Fibroblast of lung (primary cell): ENCODE data around the gene EFNA2. TPM values are rescaled to one million over a fixed set of nuclear protein-coding genes. Genes with fewer than 3 reads are reported as not detected.
A peak's percentile ranks its signal among the peaks of the same experiment; 100 is the strongest.

ENCODE experiments used
- DNase-seq, 2 donors: peaks; one replicate each; pipeline versions ENCODE4 v3.0.0 to v3.0.0-alpha.2; 2010; ENCODE audit warnings: low read depth in 2 of 2
- H2AFZ ChIP-seq: 2 replicates; pipeline ENCODE4 v1.5.1; 2012; ENCODE audit warnings: low read length, control low read depth, inconsistent platforms
- H3K27ac ChIP-seq: 2 replicates; pipeline ENCODE4 v1.5.1; 2011; ENCODE audit warnings: low read length, control low read depth; ENCODE audit not compliant: insufficient read depth
- H3K27me3 ChIP-seq: 2 replicates; pipeline ENCODE4 v1.5.1; 2011; ENCODE audit warnings: mild to moderate bottlenecking, low read length; ENCODE audit not compliant: control insufficient read depth, insufficient read depth
- H3K36me3 ChIP-seq: 2 replicates; pipeline ENCODE4 v1.5.1; 2011; ENCODE audit warnings: low read length; ENCODE audit not compliant: control insufficient read depth, insufficient read depth
- H3K4me1 ChIP-seq: 2 replicates; pipeline ENCODE4 v1.5.1; 2011; ENCODE audit warnings: low read length; ENCODE audit not compliant: control insufficient read depth, insufficient read depth; ENCODE audit errors: extremely low read depth
- H3K4me2 ChIP-seq: 2 replicates; pipeline ENCODE4 v1.5.1; 2011; ENCODE audit warnings: low read length, control low read depth; ENCODE audit not compliant: insufficient read depth; ENCODE audit errors: extremely low read depth
- H3K4me3 ChIP-seq, 4 experiments: fragments of 200-600 bp in 1 of 4; sonication (generic) in 1 of 4; replicated peaks in 1 of 4; 2 replicates each; pipeline ENCODE4 v1.5.1; 2011 to 2016; ENCODE audit warnings: low read length in 4 of 4, low read depth in 3 of 4, mild to moderate bottlenecking in 3 of 4, control low read depth in 2 of 4, inconsistent platforms in 1 of 4, mixed read lengths in 1 of 4; ENCODE audit not compliant: insufficient read depth in 1 of 4; ENCODE audit errors: control extremely low read depth in 1 of 4
- H3K79me2 ChIP-seq: 2 replicates; pipeline ENCODE4 v1.5.1; 2012; ENCODE audit warnings: mild to moderate bottlenecking, low read length, inconsistent platforms; ENCODE audit not compliant: control insufficient read depth, insufficient read depth
- H3K9ac ChIP-seq: 2 replicates; pipeline ENCODE4 v1.5.1; 2011; ENCODE audit warnings: mild to moderate bottlenecking, low read length, control low read depth; ENCODE audit not compliant: insufficient read depth
- H3K9me3 ChIP-seq: 2 replicates; pipeline ENCODE4 v1.5.1; 2012; ENCODE audit warnings: low read depth, low read length; ENCODE audit not compliant: control insufficient read depth, insufficient read depth
- H4K20me1 ChIP-seq: 2 replicates; pipeline ENCODE4 v1.5.1; 2011; ENCODE audit warnings: low read length; ENCODE audit not compliant: control insufficient read depth, insufficient read depth; ENCODE audit errors: extremely low read depth
- CTCF ChIP-seq, 2 donors: IDR thresholded peaks in 1 of 2; conservative IDR thresholded peaks in 1 of 2; 1 replicate in 1 of 2; 2 replicates in 1 of 2; pipeline ENCODE4 v1.5.1; 2011 to 2012; ENCODE audit warnings: low read length in 2 of 2, control low read depth in 1 of 2, inconsistent platforms in 1 of 2, low read depth in 1 of 2, mild to moderate bottlenecking in 1 of 2
- EZH2 ChIP-seq: IDR thresholded peaks from 2 replicates; pipeline ENCODE4 v1.5.1; 2012; ENCODE audit warnings: low read length, control low read depth, mild to moderate bottlenecking; ENCODE audit errors: missing control alignments
- polyA plus RNA-seq, 2 donors: library from polyadenylated mRNA; depleted of rRNA in 1 of 2; stranded (reverse) in 1 of 2; unstranded in 1 of 2; fragments of >200 nt; gene quantifications; 2 replicates each; pipeline ENCODE4 v1.2.1, GENCODE V29; 2011 to 2012; ENCODE audit warnings: missing spikeins in 1 of 2
- total RNA-seq: library from RNA; depleted of rRNA; stranded (reverse); fragments of >200 nt; gene quantifications from 2 replicates; pipeline ENCODE4 v1.2.1, GENCODE V29; 2014

The EFNA2 gene
- total and polyA plus RNA-seq, 2 donors (not counting 1 experiment from before 2014, with no cell fraction given), result 0.17 TPM; not detected in 1

GRCh38 chr19:1322198-1322981, 36.7 kb downstream of the EFNA2 start:
- Histone ChIP-seq H3K9ac (no peak overlapping the region), H3K4me1 (peaks cover 5% of the 10 kb centered on the region), H3K36me3 (no peaks in the 10 kb centered on the region), H3K27ac (no peak overlapping the region), H3K9me3 (no peaks in the 10 kb centered on the region), H3K4me2 (no peak overlapping the region), H2AFZ (no peak overlapping the region), H3K79me2 (no peaks in the 10 kb centered on the region), H4K20me1 (no peaks in the 10 kb centered on the region), H3K4me3 (no peak overlapping the region), H3K27me3 (peaks cover 3% of the 10 kb centered on the region)
- no peak for DNase-seq
- TF ChIP-seq CTCF (conservative IDR thresholded peaks at IDR 0.05 in 1 of 2, IDR thresholded peaks at IDR 0.05 in 1 of 2; ENCODE audit: low read depth in 1 of 2, low read length in 2 of 2), result no peak
- no peak for TF ChIP-seq EZH2

GRCh38 chr19:1324249-1324805, 38.7 kb downstream of the EFNA2 start:
- Histone ChIP-seq H3K27me3 (no peaks in the 10 kb centered on the region), H3K4me1 (peaks cover 5% of the 10 kb centered on the region), H2AFZ (no peak overlapping the region), H3K9ac (no peak overlapping the region), H3K9me3 (no peaks in the 10 kb centered on the region), H3K4me2 (peak overlapping the region; percentile 62), H3K79me2 (no peaks in the 10 kb centered on the region), H3K4me3 (peak overlapping the region in 1 of 4 experiments; percentile 47), H4K20me1 (no peaks in the 10 kb centered on the region), H3K36me3 (no peaks in the 10 kb centered on the region), H3K27ac (no peak overlapping the region)
- no peak for DNase-seq
- TF ChIP-seq CTCF (conservative IDR thresholded peaks at IDR 0.05 in 1 of 2, IDR thresholded peaks at IDR 0.05 in 1 of 2; ENCODE audit: low read depth in 1 of 2, low read length in 2 of 2) (no peak), EZH2 (no peak)

- H3K79me2 ChIP-seq, result no peaks in the 10 kb centered on the region
- H3K9ac ChIP-seq, result peak overlapping the region; percentile 37
- peak overlapping the region; percentile 46 for H2AFZ ChIP-seq
- H3K4me1 ChIP-seq, result peaks cover 5% of the 10 kb centered on the region
- peak overlapping the region; percentile 31 to 47 (median 31) for H3K4me3 ChIP-seq
- no peaks in the 10 kb centered on the region for H3K36me3 ChIP-seq
- H3K27ac ChIP-seq, result no peak overlapping the region
- TF ChIP-seq EZH2 (no peak), CTCF (conservative IDR thresholded peaks at IDR 0.05 in 1 of 2, IDR thresholded peaks at IDR 0.05 in 1 of 2; ENCODE audit: low read depth in 1 of 2, low read length in 2 of 2) (no peak)
- H3K4me2 ChIP-seq, result peak overlapping the region; percentile 62
- peak; percentile 72 to 86 for DNase-seq
- H3K9me3 ChIP-seq, result no peaks in the 10 kb centered on the region
- no peaks in the 10 kb centered on the region for H3K27me3 ChIP-seq
- no peaks in the 10 kb centered on the region for H4K20me1 ChIP-seq
Observed at GRCh38 chr19:1324806-1325567, 39.3 kb downstream of the EFNA2 start.
